ENCODE data around the gene SLC30A2.

The SLC30A2 gene

DNA sequence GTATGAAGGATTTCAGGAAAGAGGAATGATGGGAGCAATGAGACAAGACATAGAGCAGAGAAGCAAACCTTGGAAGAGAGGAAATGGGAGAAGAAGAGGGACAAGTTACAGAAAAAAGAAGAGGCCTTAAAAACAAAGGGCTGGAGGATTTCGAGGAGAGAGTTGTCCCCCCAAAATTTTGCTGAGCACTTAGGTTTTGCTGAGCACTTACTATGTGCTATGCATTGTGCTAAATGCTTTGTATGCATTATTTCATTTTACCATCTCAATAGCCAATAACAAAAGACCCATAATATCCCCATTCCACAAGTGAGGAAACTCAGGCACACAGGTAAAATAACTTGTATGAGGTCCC is 24.0 kb upstream of the SLC30A2 start:
- 90% methylated on average over 1 of the region's 1 CpG for WGBS
- H3K9ac ChIP-seq (ENCODE audit: low read depth, low read length) = no peak overlapping the region
- H3K4me3 ChIP-seq (ENCODE audit: low read length) = no peak overlapping the region

DNA sequence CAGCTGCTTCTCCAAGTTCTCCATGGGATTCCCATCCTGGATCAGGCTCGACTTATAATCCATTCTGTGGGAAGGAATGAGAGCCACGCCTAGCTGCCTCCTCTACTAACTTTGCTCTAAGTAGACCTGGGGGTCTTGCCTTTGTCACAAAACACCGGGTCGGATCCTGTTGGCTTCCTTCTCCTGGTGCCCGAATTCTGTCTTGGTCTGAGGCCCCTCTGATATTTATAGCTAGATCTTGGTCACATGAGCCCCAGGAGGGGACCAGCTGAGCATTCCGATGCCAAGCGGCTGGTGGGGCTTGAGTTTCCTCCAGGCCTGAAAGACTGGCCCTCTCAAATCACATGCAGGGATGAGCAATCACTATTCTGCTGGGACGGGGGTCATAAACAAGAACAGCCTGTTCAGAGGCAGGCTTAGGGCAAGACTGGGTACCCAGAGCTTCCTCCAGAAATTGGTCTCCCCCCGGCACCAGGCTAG is 21.6 kb upstream of the SLC30A2 start, which contains the start of gene TRIM63:
TSS of gene TRIM63 (minus strand) at position 199 of the 480 bp plus-strand sequence. CDS start at position 63, 136 bp downstream.
- peaks cover 3% of the 10 kb centered on the region; the same call in 1 of the 2 replicates for H3K4me1 ChIP-seq (ENCODE audit: insufficient read depth, low read length)
- no peaks in the 10 kb centered on the region for H3K9me3 ChIP-seq (ENCODE audit: insufficient read depth, low read depth, low read length)
- no peak within 1 kb of the TSS for H3K27ac ChIP-seq (ENCODE audit: low read depth, low read length)
- H3K36me3 ChIP-seq (ENCODE audit: insufficient read depth, low read length) = no peaks in the 10 kb centered on the region
- WGBS = 83% methylated on average over 9 of the region's 9 CpGs
- H3K27me3 ChIP-seq (ENCODE audit: insufficient read depth, low read length) = no peaks in the 10 kb centered on the region
- no peak within 1 kb of the TSS for H3K4me3 ChIP-seq (ENCODE audit: low read length)
- no peak within 1 kb of the TSS for H3K9ac ChIP-seq (ENCODE audit: low read depth, low read length)

More for the DNA sequence above, 24.0 kb upstream of the SLC30A2 start:
- no peaks in the 10 kb centered on the region for H3K27me3 ChIP-seq (ENCODE audit: insufficient read depth, low read length)
- no peaks in the 10 kb centered on the region for H3K36me3 ChIP-seq (ENCODE audit: insufficient read depth, low read length)
- H3K9me3 ChIP-seq (ENCODE audit: insufficient read depth, low read depth, low read length) = no peaks in the 10 kb centered on the region
- H3K4me1 ChIP-seq (ENCODE audit: insufficient read depth, low read length) = peaks cover 3% of the 10 kb centered on the region; the same call in 1 of the 2 replicates
- no peak overlapping the region for H3K27ac ChIP-seq (ENCODE audit: low read depth, low read length)

DNA sequence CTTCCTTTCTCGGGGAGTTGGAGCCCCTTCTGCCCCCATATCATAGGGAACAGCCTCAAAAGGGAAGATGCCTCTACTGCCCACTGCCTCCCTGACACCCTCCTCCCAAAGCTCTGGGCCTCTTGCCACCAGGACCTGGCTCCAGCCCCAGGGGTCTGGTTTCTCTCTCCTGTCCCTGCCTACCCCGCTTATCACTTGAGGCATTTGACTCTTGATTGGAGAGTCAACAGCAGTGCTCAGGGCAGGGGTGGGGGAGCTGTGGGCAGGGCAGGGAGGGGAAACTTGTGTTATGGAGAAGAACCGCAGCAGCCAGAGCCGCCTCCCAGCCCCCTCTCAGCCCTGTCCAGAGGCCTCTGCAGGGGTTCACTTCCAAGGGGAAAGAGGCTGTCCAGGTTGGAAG is 20.9 kb upstream of the SLC30A2 start:
- H3K9ac ChIP-seq (ENCODE audit: low read depth, low read length) = no peak overlapping the region
- H3K4me3 ChIP-seq (ENCODE audit: low read length) = no peak overlapping the region
- no peaks in the 10 kb centered on the region for H3K27me3 ChIP-seq (ENCODE audit: insufficient read depth, low read length)
- peaks cover 3% of the 10 kb centered on the region; the same call in 1 of the 2 replicates for H3K4me1 ChIP-seq (ENCODE audit: insufficient read depth, low read length)
- WGBS = 33% methylated on average over 4 of the region's 4 CpGs
- no peaks in the 10 kb centered on the region for H3K9me3 ChIP-seq (ENCODE audit: insufficient read depth, low read depth, low read length)
- H3K36me3 ChIP-seq (ENCODE audit: insufficient read depth, low read length) = no peaks in the 10 kb centered on the region
- H3K27ac ChIP-seq (ENCODE audit: low read depth, low read length) = no peak overlapping the region

DNA sequence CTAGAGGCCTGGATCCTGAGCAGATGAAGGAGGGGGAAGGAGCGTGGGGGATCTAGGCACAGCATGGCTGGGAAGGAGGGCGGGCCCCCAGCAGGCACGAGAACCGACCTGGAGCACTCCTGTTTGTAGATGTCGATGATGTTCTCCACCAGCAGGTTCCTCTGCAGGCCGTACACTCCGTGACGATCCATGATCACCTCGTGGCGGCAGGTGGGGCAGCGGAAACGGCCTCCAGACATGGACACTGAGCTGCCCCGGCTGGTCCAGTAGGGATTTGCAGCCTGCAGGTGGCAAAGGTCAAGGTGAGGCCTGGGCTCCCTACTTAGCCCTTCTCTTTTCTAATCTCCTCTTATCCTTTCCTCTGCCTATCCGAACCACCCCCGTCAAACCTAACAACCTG is 20.2 kb upstream of the SLC30A2 start:
- no peaks in the 10 kb centered on the region for H3K27me3 ChIP-seq (ENCODE audit: insufficient read depth, low read length)
- H3K9ac ChIP-seq (ENCODE audit: low read depth, low read length) = no peak overlapping the region
- H3K4me1 ChIP-seq (ENCODE audit: insufficient read depth, low read length) = peaks cover 3% of the 10 kb centered on the region; the same call in 1 of the 2 replicates
- H3K36me3 ChIP-seq (ENCODE audit: insufficient read depth, low read length) = no peaks in the 10 kb centered on the region
- no peak overlapping the region for H3K27ac ChIP-seq (ENCODE audit: low read depth, low read length)
- no peaks in the 10 kb centered on the region for H3K9me3 ChIP-seq (ENCODE audit: insufficient read depth, low read depth, low read length)
- 86% methylated on average over 15 of the region's 15 CpGs for WGBS
- H3K4me3 ChIP-seq (ENCODE audit: low read length) = no peak overlapping the region

DNA sequence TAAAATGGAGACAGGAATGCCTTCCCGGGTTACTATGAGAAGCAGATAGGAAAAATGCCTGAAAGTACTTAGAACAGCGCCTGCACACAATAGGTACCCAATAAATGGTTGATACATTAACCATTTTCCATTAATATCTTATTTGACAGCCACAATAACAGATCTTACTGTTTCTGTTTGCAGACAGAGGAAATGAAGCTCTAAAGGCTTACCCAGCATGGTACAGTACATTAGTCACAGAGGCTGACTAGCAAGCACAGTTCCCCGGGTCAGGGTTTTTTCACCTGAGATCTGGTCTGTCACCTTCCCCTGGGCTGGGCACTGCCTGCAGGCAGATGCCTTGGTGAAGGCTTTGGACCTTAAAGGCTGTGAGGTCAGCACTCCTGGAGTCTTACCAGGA is 18.6 kb upstream of the SLC30A2 start:
- peaks cover 3% of the 10 kb centered on the region; the same call in 1 of the 2 replicates for H3K4me1 ChIP-seq (ENCODE audit: insufficient read depth, low read length)
- H3K9me3 ChIP-seq (ENCODE audit: insufficient read depth, low read depth, low read length) = no peaks in the 10 kb centered on the region
- no peaks in the 10 kb centered on the region for H3K36me3 ChIP-seq (ENCODE audit: insufficient read depth, low read length)
- H3K27ac ChIP-seq (ENCODE audit: low read depth, low read length) = no peak overlapping the region
- H3K9ac ChIP-seq (ENCODE audit: low read depth, low read length) = no peak overlapping the region
- no peak overlapping the region for H3K4me3 ChIP-seq (ENCODE audit: low read length)
- H3K27me3 ChIP-seq (ENCODE audit: insufficient read depth, low read length) = no peaks in the 10 kb centered on the region
- 92% methylated on average over 3 of the region's 3 CpGs for WGBS

DNA sequence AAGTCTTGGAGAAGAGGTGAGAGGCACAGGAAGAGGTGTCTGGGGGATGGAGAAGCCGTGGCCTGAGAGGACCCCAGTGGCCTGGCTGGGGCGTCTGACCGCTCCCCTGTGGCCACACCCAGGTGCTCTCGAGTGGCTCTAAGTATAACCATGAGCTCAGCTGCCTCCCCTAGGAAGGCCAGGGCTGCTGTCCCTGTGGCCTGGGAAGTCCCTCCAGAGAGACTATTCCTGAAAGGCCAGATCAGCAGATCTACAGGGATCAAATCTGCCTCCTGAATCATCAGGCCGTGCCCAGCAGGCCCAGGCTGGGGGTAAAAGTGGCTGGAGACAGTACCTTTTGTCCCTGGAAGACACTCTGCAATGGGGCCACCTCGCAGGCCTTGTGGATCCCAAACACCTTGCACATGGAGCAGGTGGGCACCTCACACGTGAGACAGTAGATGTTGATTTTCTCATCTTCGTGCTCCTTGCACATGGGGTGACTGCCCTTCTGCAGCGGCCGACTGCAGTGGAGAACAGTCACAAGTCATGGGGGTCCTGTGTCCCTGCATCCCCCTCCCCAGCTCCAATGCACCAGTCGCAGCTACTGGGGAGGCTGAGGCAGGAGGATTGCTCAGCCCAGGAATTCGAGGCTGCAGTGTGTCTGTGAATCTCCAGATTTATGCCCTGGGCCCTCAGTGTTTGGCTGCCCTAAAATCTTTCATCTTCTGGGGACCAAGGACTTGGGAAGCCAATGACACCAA is 15.1 kb upstream of the SLC30A2 start:
- Histone ChIP-seq H3K27me3 (ENCODE audit: insufficient read depth, low read length) (peaks cover 3% of the 10 kb centered on the region; the same call in 1 of the 2 replicates), H3K9me3 (ENCODE audit: insufficient read depth, low read depth, low read length) (no peaks in the 10 kb centered on the region), H3K4me3 (ENCODE audit: low read length) (no peak overlapping the region), H3K27ac (ENCODE audit: low read depth, low read length) (no peak overlapping the region), H3K4me1 (ENCODE audit: insufficient read depth, low read length) (no peaks in the 10 kb centered on the region), H3K9ac (ENCODE audit: low read depth, low read length) (no peak overlapping the region), H3K36me3 (ENCODE audit: insufficient read depth, low read length) (no peaks in the 10 kb centered on the region)
- 84% methylated on average over 12 of the region's 12 CpGs for WGBS

DNA sequence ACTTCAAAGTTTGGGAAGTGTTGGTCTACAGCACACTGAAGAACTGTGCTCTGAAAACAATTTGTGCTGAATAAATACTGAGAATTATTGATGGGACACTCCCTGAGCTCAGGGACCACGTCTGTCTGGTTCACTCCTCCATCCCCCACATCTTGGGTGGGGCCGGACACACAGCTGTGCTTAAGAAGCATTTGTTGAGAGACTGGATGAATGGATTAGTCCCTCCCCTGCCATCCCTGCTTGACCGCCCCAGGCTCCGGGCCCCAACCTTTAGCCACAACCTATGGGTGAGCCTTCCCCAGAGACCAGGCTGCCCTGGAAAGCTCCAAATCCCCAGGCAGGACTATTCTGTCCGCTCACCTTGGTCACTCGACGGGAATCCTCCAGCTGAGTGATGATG is 14.0 kb upstream of the SLC30A2 start:
- no peak overlapping the region for H3K9ac ChIP-seq (ENCODE audit: low read depth, low read length)
- no peaks in the 10 kb centered on the region for H3K9me3 ChIP-seq (ENCODE audit: insufficient read depth, low read depth, low read length)
- no peak overlapping the region for H3K4me3 ChIP-seq (ENCODE audit: low read length)
- H3K27me3 ChIP-seq (ENCODE audit: insufficient read depth, low read length) = peaks cover 3% of the 10 kb centered on the region
- H3K27ac ChIP-seq (ENCODE audit: low read depth, low read length) = no peak overlapping the region
- 91% methylated on average over 7 of the region's 7 CpGs for WGBS
- no peaks in the 10 kb centered on the region for H3K4me1 ChIP-seq (ENCODE audit: insufficient read depth, low read length)
- no peaks in the 10 kb centered on the region for H3K36me3 ChIP-seq (ENCODE audit: insufficient read depth, low read length)

DNA sequence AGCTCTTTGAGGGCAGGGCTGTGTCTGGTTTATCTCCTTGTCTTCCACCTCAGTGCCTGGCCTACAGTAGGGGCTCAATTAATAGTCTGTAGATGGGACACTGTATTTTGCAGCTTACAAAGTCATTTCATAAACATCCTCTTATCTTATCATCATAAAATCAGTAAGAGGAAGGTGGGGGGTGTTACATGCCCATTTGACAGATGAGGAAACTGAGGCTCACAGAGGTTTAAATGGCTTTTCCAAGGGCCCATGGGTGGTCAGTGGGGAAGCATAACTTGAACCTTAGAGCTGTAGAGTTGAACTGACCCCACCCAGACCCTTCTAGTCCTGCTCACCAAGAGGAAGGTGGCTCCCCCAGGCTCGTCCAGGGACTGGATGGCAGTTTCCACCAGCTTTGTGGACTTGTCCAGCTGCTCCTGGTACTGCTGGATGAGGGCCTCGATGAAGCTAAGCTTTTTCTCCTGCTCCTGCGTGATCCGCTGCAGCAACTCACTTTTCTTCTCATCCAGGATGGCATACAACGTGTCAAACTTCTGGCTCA is 12.2 kb upstream of the SLC30A2 start:
- no peaks in the 10 kb centered on the region for H3K36me3 ChIP-seq (ENCODE audit: insufficient read depth, low read length)
- H3K4me3 ChIP-seq (ENCODE audit: low read length) = no peak overlapping the region
- no peaks in the 10 kb centered on the region for H3K9me3 ChIP-seq (ENCODE audit: insufficient read depth, low read depth, low read length)
- H3K4me1 ChIP-seq (ENCODE audit: insufficient read depth, low read length) = no peaks in the 10 kb centered on the region
- H3K27ac ChIP-seq (ENCODE audit: low read depth, low read length) = no peak overlapping the region
- H3K27me3 ChIP-seq (ENCODE audit: insufficient read depth, low read length) = peaks cover 6% of the 10 kb centered on the region
- 89% methylated on average over 5 of the region's 5 CpGs for WGBS
- H3K9ac ChIP-seq (ENCODE audit: low read depth, low read length) = no peak overlapping the region

DNA sequence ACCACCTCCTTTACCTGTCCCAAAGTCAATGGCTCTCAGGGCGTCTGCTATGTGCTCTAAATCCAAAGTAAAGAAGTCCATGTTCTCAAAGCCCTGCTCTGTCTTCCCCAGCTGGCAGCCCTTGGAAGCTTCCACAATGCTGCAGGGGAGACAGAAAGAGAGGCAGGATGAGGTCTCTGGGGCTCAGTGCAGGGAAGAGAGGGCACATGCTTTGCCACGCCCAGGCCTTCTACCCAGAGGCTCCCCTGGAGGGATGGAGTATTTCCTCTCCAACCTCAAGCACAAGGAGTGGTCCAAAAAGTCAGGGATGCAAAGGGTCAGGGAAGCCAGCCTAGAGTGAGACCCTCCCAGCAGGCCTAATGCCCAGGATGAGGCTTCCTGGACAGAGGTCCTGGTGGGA is 11.3 kb upstream of the SLC30A2 start:
- no peak overlapping the region for H3K9ac ChIP-seq (ENCODE audit: low read depth, low read length)
- H3K4me3 ChIP-seq (ENCODE audit: low read length) = no peak overlapping the region
- H3K9me3 ChIP-seq (ENCODE audit: insufficient read depth, low read depth, low read length) = no peaks in the 10 kb centered on the region
- H3K4me1 ChIP-seq (ENCODE audit: insufficient read depth, low read length) = no peaks in the 10 kb centered on the region
- no peaks in the 10 kb centered on the region for H3K36me3 ChIP-seq (ENCODE audit: insufficient read depth, low read length)
- H3K27me3 ChIP-seq (ENCODE audit: insufficient read depth, low read length) = peaks cover 6% of the 10 kb centered on the region
- H3K27ac ChIP-seq (ENCODE audit: low read depth, low read length) = no peak overlapping the region
- WGBS = 89% methylated on average over 2 of the region's 2 CpGs

DNA sequence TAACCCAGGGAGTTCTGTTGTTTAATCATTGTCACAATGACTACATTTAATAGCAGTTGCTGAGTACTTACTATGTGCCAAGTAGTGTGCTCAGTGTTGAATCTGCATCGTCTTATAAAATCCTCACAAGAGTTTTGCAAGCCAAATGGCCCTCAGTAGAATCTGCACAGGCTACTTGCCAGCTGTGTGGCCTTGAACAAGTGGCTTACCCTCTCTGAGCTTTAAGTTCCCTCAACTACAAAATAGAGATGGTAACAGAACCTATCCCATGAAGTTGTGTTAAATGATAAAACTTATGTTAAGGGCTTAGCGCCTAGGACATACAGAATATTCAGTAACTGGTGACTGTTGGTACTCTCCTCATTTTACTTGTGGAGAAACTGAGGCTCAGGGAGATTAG is 9.1 kb upstream of the SLC30A2 start:
- no peaks in the 10 kb centered on the region for H3K4me1 ChIP-seq (ENCODE audit: insufficient read depth, low read length)
- H3K9me3 ChIP-seq (ENCODE audit: insufficient read depth, low read depth, low read length) = no peaks in the 10 kb centered on the region
- 92% methylated on average over 2 of the region's 2 CpGs for WGBS
- H3K27me3 ChIP-seq (ENCODE audit: insufficient read depth, low read length) = peaks cover 9% of the 10 kb centered on the region
- no peak overlapping the region for H3K9ac ChIP-seq (ENCODE audit: low read depth, low read length)
- H3K4me3 ChIP-seq (ENCODE audit: low read length) = no peak overlapping the region
- H3K27ac ChIP-seq (ENCODE audit: low read depth, low read length) = no peak overlapping the region
- no peaks in the 10 kb centered on the region for H3K36me3 ChIP-seq (ENCODE audit: insufficient read depth, low read length)

DNA sequence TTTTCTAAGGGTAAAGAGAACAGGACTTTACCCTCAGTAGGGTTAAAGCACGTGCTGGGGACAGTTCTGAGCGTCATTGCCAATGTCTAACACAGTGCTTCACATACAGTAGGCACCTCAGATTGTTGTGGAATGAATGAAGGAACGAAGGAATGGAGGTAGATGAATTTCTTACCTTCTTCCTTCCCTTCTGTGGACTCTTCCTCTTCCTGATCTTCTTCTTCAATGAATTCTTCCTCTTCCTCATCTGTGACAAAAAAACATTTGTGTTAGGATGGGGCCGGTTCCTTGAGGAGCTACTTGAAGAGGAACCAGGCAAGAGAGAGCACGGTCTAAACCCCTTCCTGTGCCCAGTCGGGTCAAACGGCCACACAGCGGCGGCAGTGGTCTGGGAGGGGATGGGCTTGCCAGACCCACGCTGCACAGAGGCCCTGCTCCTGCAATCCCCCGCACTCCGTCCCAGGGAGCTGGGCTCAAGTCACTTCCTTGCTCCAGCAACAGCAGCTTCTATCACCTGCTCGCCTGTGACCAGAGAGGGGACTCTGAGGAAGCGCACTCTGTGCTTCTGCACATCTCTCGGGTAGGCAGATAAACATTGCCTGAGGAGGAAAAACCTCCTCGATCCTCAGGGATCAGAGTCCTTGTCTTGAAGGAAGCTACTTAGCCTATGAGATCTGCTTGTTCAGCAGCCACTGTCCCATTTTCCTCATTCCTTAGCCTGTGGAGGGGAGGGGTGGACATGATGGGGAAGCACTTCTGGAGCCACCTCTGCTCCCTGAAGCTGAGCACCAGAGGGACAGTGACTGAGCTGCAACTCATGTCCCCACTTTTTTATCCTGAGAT is 8.0 kb upstream of the SLC30A2 start:
- H3K9ac ChIP-seq (ENCODE audit: low read depth, low read length) = no peak overlapping the region
- peaks cover 20% of the 10 kb centered on the region for H3K27me3 ChIP-seq (ENCODE audit: insufficient read depth, low read length)
- H3K36me3 ChIP-seq (ENCODE audit: insufficient read depth, low read length) = no peaks in the 10 kb centered on the region
- no peak overlapping the region for H3K4me3 ChIP-seq (ENCODE audit: low read length)
- 61% methylated on average over 15 of the region's 16 CpGs for WGBS
- no peaks in the 10 kb centered on the region for H3K9me3 ChIP-seq (ENCODE audit: insufficient read depth, low read depth, low read length)
- H3K4me1 ChIP-seq (ENCODE audit: insufficient read depth, low read length) = no peaks in the 10 kb centered on the region
- H3K27ac ChIP-seq (ENCODE audit: low read depth, low read length) = no peak overlapping the region

All from HUES64 (cell line).